HepG2 (cell line): ENCODE data around the gene PHRF1. TPM values are rescaled to one million over a fixed set of nuclear protein-coding genes. Genes with fewer than 3 reads are reported as not detected.

Experiments used
- ATF3 ChIP-seq: sonication (generic); formaldehyde crosslinking; IDR thresholded peaks from 2 replicates; pipeline ENCODE4 v1.4.0; 2020; ENCODE audit warnings: missing genetic modification reagents
- CSRNP1 ChIP-seq: sonication (generic); formaldehyde crosslinking; IDR thresholded peaks from 2 replicates; pipeline ENCODE4 v1.8.1; 2023; ENCODE audit warnings: mild to moderate bottlenecking, missing genetic modification reagents
- NFE2L1 ChIP-seq: sonication (generic); formaldehyde crosslinking; IDR thresholded peaks from 2 replicates; pipeline ENCODE4 v1.4.0; 2020; ENCODE audit warnings: missing genetic modification reagents, mild to moderate bottlenecking, borderline replicate concordance
- SALL1 ChIP-seq: sonication (generic); formaldehyde crosslinking; IDR thresholded peaks from 2 replicates; pipeline ENCODE4 v1.8.0; 2022; ENCODE audit warnings: mild to moderate bottlenecking, missing genetic modification reagents
- TFDP1 ChIP-seq: IDR thresholded peaks from 2 replicates; pipeline ENCODE4 v1.6.1; 2016; ENCODE audit warnings: missing compliant biosample characterization, missing genetic modification reagents, borderline replicate concordance
- ZFP90 ChIP-seq: sonication (generic); formaldehyde crosslinking; IDR thresholded peaks from 2 replicates; pipeline ENCODE4 v1.8.0; 2022; ENCODE audit warnings: missing genetic modification reagents, mild to moderate bottlenecking, inconsistent platforms, borderline replicate concordance
- ZNF674 ChIP-seq: sonication (generic); formaldehyde crosslinking; IDR thresholded peaks from 2 replicates; pipeline ENCODE4 v1.5.0; 2020; ENCODE audit warnings: low read depth, mild to moderate bottlenecking, missing genetic modification reagents
- polyA plus RNA-seq, 8 experiments: library from polyadenylated mRNA; depleted of rRNA in 3 of 8; stranded (reverse) in 7 of 8; unstranded in 1 of 8; fragments of >200 nt; fragmentation: Illumina TruSeq in 4 of 8; extraction: Trizol in 4 of 8; gene quantifications; 2 replicates each; pipeline versions ENCODE4 v1.2.1 to v1.2.3, GENCODE V29; 2011 to 2016; ENCODE audit warnings: low read depth in 4 of 8, missing spikeins in 1 of 8, mixed read lengths in 1 of 8; ENCODE audit not compliant: insufficient read depth in 1 of 8
- total RNA-seq, 5 experiments: library from RNA; depleted of rRNA; stranded (reverse); fragments of >200 nt; fragmentation: Illumina TruSeq; extraction: Trizol; gene quantifications; 2 replicates each; pipeline ENCODE4 v1.2.3, GENCODE V29; 2016; ENCODE audit warnings: low read depth in 1 of 5
- TF ChIP-seq, protein P1 (sequence below): sonication (generic); IDR thresholded peaks from 2 replicates; pipeline ENCODE4 v1.6.1; 2016; ENCODE audit warnings: low read depth, borderline replicate concordance
- TF ChIP-seq, protein P2 (sequence below): sonication (generic); formaldehyde crosslinking; IDR thresholded peaks from 2 replicates; pipeline ENCODE4 v1.5.0; 2020; ENCODE audit warnings: missing genetic modification reagents
- TF ChIP-seq, protein P3 (sequence below): sonication (generic); formaldehyde crosslinking; IDR thresholded peaks from 2 replicates; pipeline ENCODE4 v1.4.0; 2020; ENCODE audit warnings: missing genetic modification reagents
- TF ChIP-seq, protein P4 (sequence below): sonication (generic); formaldehyde crosslinking; IDR thresholded peaks from 2 replicates; pipeline ENCODE4 v1.8.0; 2022; ENCODE audit warnings: mild to moderate bottlenecking, missing genetic modification reagents
- TF ChIP-seq, protein P5 (sequence below): sonication (generic); formaldehyde crosslinking; IDR thresholded peaks from 2 replicates; pipeline ENCODE4 v1.4.0; 2020; ENCODE audit warnings: missing genetic modification reagents

The PHRF1 gene
- total and polyA plus RNA-seq, 2 of the 13 experiments (the other 11 are each of a cell fraction or from before 2014, with no cell fraction given), result 8.2 to 16.7 TPM

- TF ChIP-seq TFDP1 (CRISPR knock-in tag) (peak; percentile 58; the same call in 1 of the 2 replicates), CSRNP1 (no peak), ATF3 (CRISPR knock-in tag) (peak; percentile 9; the same call in 1 of the 2 replicates), SALL1 (CRISPR knock-in tag) (peak; percentile 47), ZNF674 (CRISPR knock-in tag) (no peak; the same call in 1 of the 2 replicates), ZFP90 (CRISPR knock-in tag) (peak; percentile 36; the same call in 1 of the 2 replicates), NFE2L1 (CRISPR knock-in tag) (no peak)
- TF ChIP-seq, protein P1, sequence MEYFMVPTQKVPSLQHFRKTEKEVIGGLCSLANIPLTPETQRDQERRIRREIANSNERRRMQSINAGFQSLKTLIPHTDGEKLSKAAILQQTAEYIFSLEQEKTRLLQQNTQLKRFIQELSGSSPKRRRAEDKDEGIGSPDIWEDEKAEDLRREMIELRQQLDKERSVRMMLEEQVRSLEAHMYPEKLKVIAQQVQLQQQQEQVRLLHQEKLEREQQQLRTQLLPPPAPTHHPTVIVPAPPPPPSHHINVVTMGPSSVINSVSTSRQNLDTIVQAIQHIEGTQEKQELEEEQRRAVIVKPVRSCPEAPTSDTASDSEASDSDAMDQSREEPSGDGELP, result no peak
- TF ChIP-seq, protein P2, sequence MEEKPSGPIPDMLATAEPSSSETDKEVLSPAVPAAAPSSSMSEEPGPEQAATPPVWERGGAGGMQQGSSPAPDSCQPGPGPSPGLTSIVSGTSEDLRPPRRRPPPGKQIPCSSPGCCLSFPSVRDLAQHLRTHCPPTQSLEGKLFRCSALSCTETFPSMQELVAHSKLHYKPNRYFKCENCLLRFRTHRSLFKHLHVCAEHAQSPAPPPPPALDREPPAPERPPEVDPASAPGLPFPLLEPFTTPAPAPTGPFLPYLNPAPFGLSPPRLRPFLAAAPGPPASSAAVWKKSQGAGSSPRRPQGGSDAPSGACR, result 0 out of 2 replicates have a peak, but pooled peaks have one; percentile 21
- TF ChIP-seq, protein P3, sequence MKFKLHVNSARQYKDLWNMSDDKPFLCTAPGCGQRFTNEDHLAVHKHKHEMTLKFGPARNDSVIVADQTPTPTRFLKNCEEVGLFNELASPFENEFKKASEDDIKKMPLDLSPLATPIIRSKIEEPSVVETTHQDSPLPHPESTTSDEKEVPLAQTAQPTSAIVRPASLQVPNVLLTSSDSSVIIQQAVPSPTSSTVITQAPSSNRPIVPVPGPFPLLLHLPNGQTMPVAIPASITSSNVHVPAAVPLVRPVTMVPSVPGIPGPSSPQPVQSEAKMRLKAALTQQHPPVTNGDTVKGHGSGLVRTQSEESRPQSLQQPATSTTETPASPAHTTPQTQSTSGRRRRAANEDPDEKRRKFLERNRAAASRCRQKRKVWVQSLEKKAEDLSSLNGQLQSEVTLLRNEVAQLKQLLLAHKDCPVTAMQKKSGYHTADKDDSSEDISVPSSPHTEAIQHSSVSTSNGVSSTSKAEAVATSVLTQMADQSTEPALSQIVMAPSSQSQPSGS (CRISPR knock-in tag), result peak; percentile 26; the same call in 1 of the 2 replicates
- TF ChIP-seq, protein P4, sequence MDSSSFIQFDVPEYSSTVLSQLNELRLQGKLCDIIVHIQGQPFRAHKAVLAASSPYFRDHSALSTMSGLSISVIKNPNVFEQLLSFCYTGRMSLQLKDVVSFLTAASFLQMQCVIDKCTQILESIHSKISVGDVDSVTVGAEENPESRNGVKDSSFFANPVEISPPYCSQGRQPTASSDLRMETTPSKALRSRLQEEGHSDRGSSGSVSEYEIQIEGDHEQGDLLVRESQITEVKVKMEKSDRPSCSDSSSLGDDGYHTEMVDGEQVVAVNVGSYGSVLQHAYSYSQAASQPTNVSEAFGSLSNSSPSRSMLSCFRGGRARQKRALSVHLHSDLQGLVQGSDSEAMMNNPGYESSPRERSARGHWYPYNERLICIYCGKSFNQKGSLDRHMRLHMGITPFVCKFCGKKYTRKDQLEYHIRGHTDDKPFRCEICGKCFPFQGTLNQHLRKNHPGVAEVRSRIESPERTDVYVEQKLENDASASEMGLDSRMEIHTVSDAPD, result no peak
- TF ChIP-seq, protein P5, sequence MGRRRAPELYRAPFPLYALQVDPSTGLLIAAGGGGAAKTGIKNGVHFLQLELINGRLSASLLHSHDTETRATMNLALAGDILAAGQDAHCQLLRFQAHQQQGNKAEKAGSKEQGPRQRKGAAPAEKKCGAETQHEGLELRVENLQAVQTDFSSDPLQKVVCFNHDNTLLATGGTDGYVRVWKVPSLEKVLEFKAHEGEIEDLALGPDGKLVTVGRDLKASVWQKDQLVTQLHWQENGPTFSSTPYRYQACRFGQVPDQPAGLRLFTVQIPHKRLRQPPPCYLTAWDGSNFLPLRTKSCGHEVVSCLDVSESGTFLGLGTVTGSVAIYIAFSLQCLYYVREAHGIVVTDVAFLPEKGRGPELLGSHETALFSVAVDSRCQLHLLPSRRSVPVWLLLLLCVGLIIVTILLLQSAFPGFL (CRISPR knock-in tag), result 0 out of 2 replicates have a peak, but pooled peaks have one; percentile 53
These were observed 40.5 kb upstream of the PHRF1 start, which contains the start of gene HRAS (continued) for GRCh38 chr11:535519-536454.
